GM21619 (cell line): ENCODE data around the gene USP10.
A peak's percentile ranks its signal among the peaks of the same experiment; 100 is the strongest.

Experiments
- ATAC-seq: cut with Tn5 transposase; IDR thresholded peaks from one replicate; pipeline ENCODE4 v1.9.1; 2021; ENCODE audit not compliant: unreplicated experiment

USP10 gene

GRCh38 chr16:84750575-84750974 is 50.8 kb downstream of the USP10 start:
- no peak for ATAC-seq

GRCh38 chr16:84751241-84751640 is 51.4 kb downstream of the USP10 start:
- ATAC-seq, result no peak

GRCh38 chr16:84751947-84752346 is 52.1 kb downstream of the USP10 start:
- ATAC-seq, result peak; percentile 58

GRCh38 chr16:84752600-84752999 is 52.8 kb downstream of the USP10 start:
- no peak for ATAC-seq

- no peak for ATAC-seq
Measured at GRCh38 chr16:84753412-84754326, 53.9 kb downstream of the USP10 start.

- ATAC-seq, result peak; percentile 60
Measured at GRCh38 chr16:84754353-84754856, 54.6 kb downstream of the USP10 start.

GRCh38 chr16:84754956-84755672 is 55.3 kb downstream of the USP10 start:
- ATAC-seq, result no peak

GRCh38 chr16:84756830-84757229 is 57.0 kb downstream of the USP10 start:
- ATAC-seq, result no peak

- no peak for ATAC-seq
Measured at GRCh38 chr16:84758627-84759026, 58.8 kb downstream of the USP10 start.

- no peak for ATAC-seq
Measured at GRCh38 chr16:84759061-84759460, 59.3 kb downstream of the USP10 start.

- no peak for ATAC-seq
Measured at GRCh38 chr16:84759906-84760305, 60.1 kb downstream of the USP10 start.

- no peak for ATAC-seq
Measured at GRCh38 chr16:84761448-84762368, 61.9 kb downstream of the USP10 start.

- ATAC-seq, result no peak
Measured at GRCh38 chr16:84763164-84763563, 63.4 kb downstream of the USP10 start.

GRCh38 chr16:84763629-84764028 is 63.8 kb downstream of the USP10 start:
- no peak for ATAC-seq

- ATAC-seq, result no peak
Measured at GRCh38 chr16:84764970-84765369, 65.2 kb downstream of the USP10 start.

GRCh38 chr16:84765616-84766580 is 66.1 kb downstream of the USP10 start:
- ATAC-seq, result no peak

- ATAC-seq, result no peak
Measured at GRCh38 chr16:84766978-84767773, 67.4 kb downstream of the USP10 start.

GRCh38 chr16:84768061-84768807 is 68.4 kb downstream of the USP10 start:
- no peak for ATAC-seq
